ENCODE results near the gene EEA1. TPM values are rescaled to one million over a fixed set of nuclear protein-coding genes. Genes with fewer than 3 reads are reported as not detected.
"Not testable (repeated sequence)": the region's sequence is repeated elsewhere in the genome, so short reads cannot be mapped to it uniquely, and the experiment has no call there.

Gene EEA1
- total RNA-seq = 13.7 and 16.2 TPM in 2 replicates

GRCh38 chr12:92928962-92929915 lies at the start of gene EEA1:
Gene EEA1, minus strand, starts transcription at chr12:92929295. Its CDS starts 229 bp downstream, at chr12:92929066.
- intact Hi-C loops (cut with micrococcal nuclease) = loop anchor here (1.0 to 10.0 kb wide), 22 partner anchors 102 to 1716 kb away; partner anchors contain the start of genes CEP83, CRADD, MRPL42 and NUDT4

DNA sequence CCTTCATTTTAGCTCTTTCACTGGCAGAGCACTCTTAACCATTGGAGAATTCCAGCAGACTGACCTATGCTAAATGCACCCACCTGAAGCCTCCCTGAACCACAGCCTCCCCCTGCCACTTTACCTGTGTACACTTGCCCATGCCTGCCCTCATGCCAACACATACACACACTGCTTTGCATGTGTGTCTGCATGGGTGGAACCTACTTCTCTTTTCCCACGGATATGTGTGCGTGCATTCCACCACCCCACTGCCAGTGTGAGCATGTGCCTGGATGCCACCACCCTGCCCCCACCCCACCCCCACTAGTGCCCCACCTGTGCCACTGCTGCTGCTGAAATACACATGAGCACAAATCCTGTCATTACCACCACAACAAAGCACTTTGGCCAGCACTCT lies 49.5 kb upstream of the EEA1 start:
- intact Hi-C loops (cut with micrococcal nuclease) = no loop called here

DNA sequence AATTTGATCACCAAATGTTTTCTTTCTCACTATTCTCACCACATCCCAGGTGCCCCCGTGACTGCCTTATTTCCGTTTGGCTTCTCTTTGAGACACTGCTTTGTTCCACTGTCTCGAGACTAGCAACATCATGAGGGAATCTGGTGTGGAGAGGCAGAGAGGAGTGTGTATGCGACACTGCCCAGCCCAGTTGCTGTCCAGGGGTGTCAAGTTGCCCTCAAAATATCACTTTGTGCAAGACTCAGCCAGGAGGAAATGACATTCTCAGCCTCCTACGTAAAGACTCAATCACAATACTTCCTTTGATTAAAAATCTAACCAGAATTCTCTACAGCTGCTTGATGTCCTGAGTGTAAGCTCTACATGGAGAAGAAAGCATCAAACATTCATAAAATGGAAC lies 48.2 kb upstream of the EEA1 start:
- intact Hi-C loops (cut with micrococcal nuclease) = no loop called here

- intact Hi-C loops (cut with micrococcal nuclease) = no loop called here
Observed at GRCh38 chr12:92974759-92975158, 45.7 kb upstream of the EEA1 start.

DNA sequence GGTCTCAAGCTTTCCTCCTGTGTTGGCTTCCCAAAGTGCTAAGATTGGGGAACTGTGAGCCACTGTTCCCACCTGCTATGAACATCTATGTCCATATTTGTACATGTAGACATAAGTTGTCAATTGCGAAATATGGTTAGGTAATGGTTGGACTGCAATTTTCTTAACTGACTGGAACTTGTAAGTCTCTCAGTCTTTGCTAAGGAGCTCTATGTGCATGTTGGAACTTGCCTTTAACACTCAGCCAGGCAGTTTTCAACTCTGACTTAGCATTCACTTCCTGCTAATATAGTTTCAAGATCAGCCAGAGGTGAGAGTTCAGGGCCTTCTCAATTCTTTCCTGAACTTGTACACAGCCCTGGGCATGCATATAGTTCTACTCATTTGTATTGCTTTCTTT lies 44.5 kb upstream of the EEA1 start:
- intact Hi-C loops (cut with micrococcal nuclease) = no loop called here

DNA sequence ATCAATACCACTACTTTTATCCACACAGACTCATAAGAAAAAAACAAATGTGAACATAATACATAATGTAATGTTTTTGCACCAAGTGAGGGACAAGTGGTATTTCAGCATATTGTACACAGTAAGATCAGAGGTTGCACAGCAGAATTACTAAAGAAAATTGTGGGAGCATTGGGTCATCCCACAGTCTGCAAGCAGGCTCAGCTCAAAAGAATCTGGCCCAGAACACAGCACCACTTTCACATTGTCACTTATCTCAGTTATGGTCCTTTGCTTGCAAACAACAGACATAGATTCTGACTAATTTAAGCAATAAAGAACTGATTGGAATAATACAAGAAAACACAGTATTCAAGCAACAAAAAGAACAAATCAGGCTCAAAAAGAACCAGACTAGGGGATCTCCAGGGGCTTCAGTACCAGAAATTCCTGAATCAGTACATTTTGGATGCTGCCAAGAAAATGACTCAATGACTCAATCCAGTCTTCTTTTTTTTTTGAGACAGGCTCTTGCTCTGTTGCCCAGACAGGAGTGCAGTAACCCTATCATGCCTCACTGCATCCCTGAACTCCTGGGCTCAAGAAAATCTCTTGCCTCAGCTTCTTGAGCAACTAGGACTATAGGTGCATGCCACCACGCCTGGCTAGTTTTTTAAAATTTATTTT lies 42.9 kb upstream of the EEA1 start:
- intact Hi-C loops (cut with micrococcal nuclease) = no loop called here

GRCh38 chr12:92968176-92968813 lies 39.2 kb upstream of the EEA1 start:
- intact Hi-C loops (cut with micrococcal nuclease) = no loop called here

DNA sequence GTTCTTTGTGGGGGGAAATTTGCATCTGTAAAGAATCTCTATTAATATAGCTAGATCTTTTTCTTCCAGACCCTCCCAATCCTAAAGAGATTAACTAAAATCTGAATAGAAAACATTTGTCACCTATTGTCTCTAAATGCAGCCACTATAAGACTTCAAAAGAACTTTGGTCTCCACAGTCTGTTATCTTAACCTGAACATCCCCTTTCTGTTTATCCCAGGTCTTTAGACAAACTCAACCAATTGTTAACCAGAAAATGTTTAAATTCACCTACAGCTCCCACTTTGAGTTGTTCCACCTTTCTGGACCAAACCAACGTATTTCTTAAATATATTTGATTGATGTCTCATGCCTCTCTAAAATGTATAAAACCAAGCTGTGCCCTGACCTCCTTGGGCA lies 35.3 kb upstream of the EEA1 start:
- intact Hi-C loops (cut with micrococcal nuclease) = not testable (repeated sequence)

GRCh38 chr12:92961949-92962348 lies 32.9 kb upstream of the EEA1 start:
- intact Hi-C loops (cut with micrococcal nuclease) = no loop called here

DNA sequence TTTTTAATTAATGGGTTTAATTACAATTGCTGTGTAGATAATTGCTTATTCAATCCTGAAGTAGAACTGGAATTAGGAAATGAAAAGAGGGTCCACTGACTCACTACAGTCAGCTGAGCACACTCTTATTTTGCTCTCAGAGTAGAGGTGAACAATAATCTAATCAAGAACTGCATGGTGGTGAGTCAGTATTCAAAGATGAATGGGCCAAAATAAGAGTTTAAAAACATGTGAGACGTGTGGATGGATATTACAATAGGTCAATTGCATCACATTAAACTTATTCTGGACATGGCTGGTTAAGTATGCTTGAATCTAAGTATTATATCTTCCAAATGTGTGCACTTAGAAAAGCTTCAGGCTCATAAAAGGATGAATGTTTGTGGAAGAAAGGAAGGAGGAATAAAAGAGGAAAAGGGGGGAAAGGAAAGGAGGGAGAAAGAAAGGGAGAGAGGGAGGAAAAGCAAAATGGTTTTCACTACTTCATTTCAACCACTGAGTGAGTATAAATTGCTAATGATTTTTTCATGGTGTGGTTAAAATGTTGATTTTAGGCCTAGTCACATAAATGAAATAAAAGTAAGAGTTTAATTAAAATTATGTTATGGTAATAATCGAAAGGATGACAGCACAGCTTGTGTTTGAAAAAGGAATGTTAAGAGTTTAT lies 27.0 kb upstream of the EEA1 start:
- intact Hi-C loops (cut with micrococcal nuclease) = no loop called here

DNA sequence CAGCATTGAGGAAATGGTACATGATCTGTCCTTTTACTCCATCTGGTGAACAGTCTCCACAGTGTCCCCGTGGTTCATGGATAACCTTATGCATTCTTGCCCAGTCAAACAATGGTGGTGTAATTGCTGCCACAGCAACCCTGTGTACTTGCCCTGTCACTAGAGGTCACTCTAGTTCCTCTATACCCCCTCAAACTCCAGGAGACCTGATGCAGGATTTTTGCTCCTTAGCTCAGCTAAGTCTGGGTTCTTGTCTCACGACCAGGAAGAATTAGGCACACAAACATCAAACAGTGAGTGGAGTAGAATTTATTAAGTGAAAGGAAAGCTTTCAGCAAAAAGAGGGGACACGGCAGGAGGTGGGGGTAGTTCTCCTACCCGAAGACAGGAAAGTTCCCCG lies 24.7 kb upstream of the EEA1 start:
- intact Hi-C loops (cut with micrococcal nuclease) = no loop called here

GRCh38 chr12:92952394-92952793 lies 23.3 kb upstream of the EEA1 start:
- intact Hi-C loops (cut with micrococcal nuclease) = no loop called here

- intact Hi-C loops (cut with micrococcal nuclease) = no loop called here
Observed at GRCh38 chr12:92951006-92951405, 21.9 kb upstream of the EEA1 start.

DNA sequence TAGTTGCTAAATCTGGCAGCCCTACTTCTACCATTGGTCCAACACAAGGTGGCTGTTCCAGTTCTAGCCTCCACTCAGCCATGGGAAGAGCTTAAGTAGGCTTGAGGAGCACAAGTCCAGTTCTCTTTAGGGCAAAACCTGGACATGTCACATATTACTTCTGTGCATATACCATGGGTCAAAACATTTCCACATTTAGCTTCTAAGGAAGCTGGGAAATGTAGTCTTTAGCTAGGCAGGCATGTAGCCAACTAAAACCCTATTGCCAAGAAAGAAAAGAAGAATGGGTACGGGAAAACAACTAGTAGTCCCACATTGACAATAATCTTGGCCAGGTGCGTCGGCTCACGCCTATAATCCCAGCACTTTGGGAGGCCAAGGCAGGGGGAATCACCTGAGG lies 20.9 kb upstream of the EEA1 start:
- intact Hi-C loops (cut with micrococcal nuclease) = no loop called here

DNA sequence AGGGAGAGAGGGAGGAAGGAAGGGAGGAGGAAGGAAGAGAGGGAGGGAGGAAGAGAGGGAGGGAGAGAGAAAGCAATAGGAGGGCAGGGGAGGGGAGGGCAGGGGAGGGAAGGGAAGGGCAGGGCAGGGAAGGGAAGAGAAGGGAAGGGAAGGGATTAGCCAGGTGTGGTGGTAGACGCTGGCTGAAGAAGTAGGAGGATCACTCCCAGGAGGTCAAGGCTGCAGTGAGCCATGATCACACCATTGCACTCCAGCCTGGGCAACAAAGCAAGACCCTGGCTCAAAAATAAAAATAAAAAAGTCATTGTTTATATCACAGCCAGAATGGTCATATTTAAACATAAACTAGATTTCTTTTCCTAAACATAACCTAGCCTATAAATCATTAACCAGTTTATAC lies 20.4 kb upstream of the EEA1 start:
- intact Hi-C loops (cut with micrococcal nuclease) = no loop called here

GRCh38 chr12:92947589-92948215 lies 18.6 kb upstream of the EEA1 start:
- intact Hi-C loops (cut with micrococcal nuclease) = no loop called here

GRCh38 chr12:92945659-92946220 lies 16.6 kb upstream of the EEA1 start:
- intact Hi-C loops (cut with micrococcal nuclease) = no loop called here

GRCh38 chr12:92943482-92944250 lies 14.6 kb upstream of the EEA1 start:
- intact Hi-C loops (cut with micrococcal nuclease) = no loop called here

- intact Hi-C loops (cut with micrococcal nuclease) = no loop called here
Observed at GRCh38 chr12:92942905-92943304, 13.8 kb upstream of the EEA1 start.

DNA sequence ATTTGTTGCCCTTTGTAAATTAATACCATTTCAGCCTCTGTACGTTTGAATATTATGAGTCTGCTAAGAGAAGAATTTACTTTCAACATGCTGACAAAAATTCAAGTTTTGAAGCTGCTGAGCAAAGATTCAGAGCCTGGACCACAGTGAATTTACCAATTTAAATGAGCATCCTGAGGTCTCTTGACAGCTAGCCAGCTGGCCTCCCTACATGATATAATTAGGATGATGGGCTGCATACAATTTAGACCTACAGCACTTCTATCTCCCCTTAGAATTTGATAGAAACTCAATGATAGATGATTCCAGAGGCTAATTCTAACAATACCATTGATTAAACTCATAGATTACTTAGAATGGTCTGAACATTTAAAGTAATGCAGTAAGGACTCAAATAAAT lies 10.0 kb upstream of the EEA1 start:
- intact Hi-C loops (cut with micrococcal nuclease) = no loop called here

Measured in T-helper 1 cell treated with Interleukin-12 subunit alpha and Interleukin-12 subunit beta and Interleukin-4 antibody, amounts not matched to agents 30 ng/mL and 1 ng/mL, for 36 hours (primary cell).